ENCODE results near the gene TRIM62.
A peak's percentile ranks its signal among the peaks of the same experiment; 100 is the strongest.

TRIM62 gene

DNA sequence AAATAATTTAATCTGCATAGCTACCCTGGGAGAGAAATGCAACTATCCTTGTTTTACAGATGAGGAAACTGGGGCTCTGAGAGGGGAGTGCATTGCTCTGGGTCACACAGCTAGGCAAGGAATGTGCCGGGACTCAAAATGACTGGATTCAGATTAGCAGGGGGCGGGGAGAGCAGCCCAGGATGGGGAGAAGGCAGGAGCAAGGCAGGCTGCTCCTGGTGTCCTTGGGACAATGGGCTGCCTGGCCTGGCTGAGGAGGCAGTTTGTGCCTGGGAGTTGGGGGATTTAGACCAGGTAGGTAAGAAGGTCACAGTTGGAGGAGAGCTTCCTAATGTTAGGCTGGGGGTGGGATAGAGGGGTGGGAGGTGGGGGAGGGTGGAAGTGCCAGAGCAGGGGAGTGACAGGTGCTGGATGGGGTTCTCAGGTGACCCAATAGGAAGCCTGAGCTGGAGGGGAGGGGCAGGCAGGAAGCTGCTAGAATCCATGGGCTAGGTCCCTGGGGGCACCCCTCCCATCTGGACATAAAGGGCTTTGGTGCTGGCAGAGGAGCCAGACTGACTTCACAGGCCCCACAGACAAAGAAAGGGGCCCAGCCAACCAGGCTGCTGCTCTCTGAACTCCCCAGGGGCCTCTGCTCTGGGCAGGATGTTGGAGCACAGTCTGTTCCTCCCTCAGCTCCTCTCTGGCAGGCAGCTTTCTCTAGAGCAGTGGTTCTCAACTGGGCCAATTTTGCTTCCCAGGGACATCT is 29.0 kb downstream of the TRIM62 start:
- Histone ChIP-seq H3K36me3 (ENCODE audit: control insufficient read depth, insufficient read depth, low read length) (no peaks in the 10 kb centered on the region), H2AK5ac (ENCODE audit: low read length) (no peak overlapping the region)
- DNase-seq: peak; percentile 89

DNA sequence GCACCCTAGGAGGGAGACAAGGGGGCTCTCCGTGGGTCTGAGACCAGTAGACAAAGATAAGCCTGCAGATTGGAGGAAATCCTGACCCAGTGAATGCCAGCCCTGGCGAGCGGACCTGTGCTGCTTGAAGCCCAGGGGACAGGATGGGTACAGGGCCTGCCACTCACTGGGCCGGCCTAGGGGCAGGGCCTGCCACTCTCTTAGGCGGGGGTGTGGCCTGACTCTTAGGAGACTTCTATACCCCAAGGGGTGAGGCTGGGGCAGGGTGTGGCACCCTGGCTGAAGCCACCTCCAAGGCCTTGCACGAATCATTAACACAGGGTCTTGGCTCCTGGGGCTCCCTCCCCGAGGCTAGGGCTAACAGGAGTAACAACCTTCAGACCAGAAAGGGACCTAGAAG is 30.7 kb downstream of the TRIM62 start:
- no CpG with 5 or more reads among the region's 7 CpGs for WGBS (ENCODE audit: extremely low coverage, insufficient coverage, low lambda C conversion rate)
- H3K23ac ChIP-seq (ENCODE audit: low read length): no peak overlapping the region
- no peak for DNase-seq
- no peak overlapping the region for H3K4me2 ChIP-seq (ENCODE audit: low read length)
- no peak overlapping the region for H2BK5ac ChIP-seq (ENCODE audit: low read length)
- no peaks in the 10 kb centered on the region for H3K79me2 ChIP-seq (ENCODE audit: control insufficient read depth, insufficient read depth, low read length)
- H2AK5ac ChIP-seq (ENCODE audit: low read length): no peak overlapping the region
- peak overlapping the region; percentile 5 for H3K56ac ChIP-seq (ENCODE audit: low read length)
- no peaks in the 10 kb centered on the region for H3K36me3 ChIP-seq (ENCODE audit: control insufficient read depth, insufficient read depth, low read length)
- H2BK120ac ChIP-seq (ENCODE audit: low read depth, low read length): no peak overlapping the region
- no peak overlapping the region for H3K4me3 ChIP-seq (ENCODE audit: low read length)
- no peak overlapping the region for H2BK15ac ChIP-seq (replicated peaks; ENCODE audit: low read depth)
- no peak overlapping the region for H3K18ac ChIP-seq (ENCODE audit: low read length)
- H3K27ac ChIP-seq (ENCODE audit: low read depth, low read length): no peak overlapping the region
- no peak overlapping the region for H3K4ac ChIP-seq (ENCODE audit: low read depth, low read length)
- no peak overlapping the region for H3K9ac ChIP-seq (ENCODE audit: low read length)
- H4K5ac ChIP-seq (ENCODE audit: low read length): no peak overlapping the region
- no peak overlapping the region for H4K8ac ChIP-seq (ENCODE audit: low read depth, low read length)
- H3K79me1 ChIP-seq (ENCODE audit: low read length): no peaks in the 10 kb centered on the region
- H3K4me1 ChIP-seq (ENCODE audit: control insufficient read depth, low read depth, low read length): no peaks in the 10 kb centered on the region
- no peaks in the 10 kb centered on the region for H3K27me3 ChIP-seq (ENCODE audit: insufficient read depth, low read length, poor library complexity)

More for the DNA sequence above, 29.0 kb downstream of the TRIM62 start:
- Histone ChIP-seq H3K9ac (ENCODE audit: low read length) (no peak overlapping the region), H4K5ac (ENCODE audit: low read length) (no peak overlapping the region), H3K27me3 (ENCODE audit: insufficient read depth, low read length, poor library complexity) (no peaks in the 10 kb centered on the region), H3K23ac (ENCODE audit: low read length) (no peak overlapping the region), H2BK15ac (replicated peaks; ENCODE audit: low read depth) (no peak overlapping the region), H3K4me2 (ENCODE audit: low read length) (no peak overlapping the region), H3K79me2 (ENCODE audit: control insufficient read depth, insufficient read depth, low read length) (no peaks in the 10 kb centered on the region), H3K4me1 (ENCODE audit: control insufficient read depth, low read depth, low read length) (no peaks in the 10 kb centered on the region), H3K4ac (ENCODE audit: low read depth, low read length) (no peak overlapping the region), H3K4me3 (ENCODE audit: low read length) (no peak overlapping the region), H3K56ac (ENCODE audit: low read length) (peak overlapping the region; percentile 44), H3K27ac (ENCODE audit: low read depth, low read length) (peak overlapping the region; percentile 29), H2BK5ac (ENCODE audit: low read length) (no peak overlapping the region), H2BK120ac (ENCODE audit: low read depth, low read length) (no peak overlapping the region), H4K8ac (ENCODE audit: low read depth, low read length) (no peak overlapping the region), H3K18ac (ENCODE audit: low read length) (peak overlapping the region; percentile 13), H3K79me1 (ENCODE audit: low read length) (no peaks in the 10 kb centered on the region)
- no CpG with 5 or more reads among the region's 2 CpGs for WGBS (ENCODE audit: extremely low coverage, insufficient coverage, low lambda C conversion rate)

DNA sequence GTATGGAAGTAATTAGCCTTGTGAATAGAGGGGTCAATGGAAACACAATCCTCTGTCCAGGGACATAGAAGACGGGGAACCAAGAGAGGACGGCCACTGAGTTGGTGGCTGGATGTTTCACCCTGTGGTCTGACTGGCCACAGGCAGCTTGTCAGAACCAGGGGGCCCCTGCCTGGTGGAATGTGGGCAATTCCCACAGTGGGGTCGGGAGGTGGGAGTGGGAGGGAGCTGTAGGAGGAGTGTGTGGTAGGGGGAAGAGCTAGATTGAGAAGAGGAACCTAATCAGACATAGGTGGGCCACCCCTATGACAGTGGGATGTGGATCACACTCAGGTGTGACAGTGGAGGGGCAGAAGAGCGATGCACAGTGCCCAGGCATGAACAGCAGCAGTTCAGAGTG is 31.3 kb downstream of the TRIM62 start:
- Histone ChIP-seq H3K4me1 (ENCODE audit: control insufficient read depth, low read depth, low read length) (no peaks in the 10 kb centered on the region), H4K5ac (ENCODE audit: low read length) (no peak overlapping the region), H2BK120ac (ENCODE audit: low read depth, low read length) (no peak overlapping the region), H2BK15ac (replicated peaks; ENCODE audit: low read depth) (no peak overlapping the region), H3K4me2 (ENCODE audit: low read length) (no peak overlapping the region), H3K27ac (ENCODE audit: low read depth, low read length) (no peak overlapping the region), H3K4me3 (ENCODE audit: low read length) (no peak overlapping the region), H3K18ac (ENCODE audit: low read length) (no peak overlapping the region), H4K8ac (ENCODE audit: low read depth, low read length) (no peak overlapping the region), H2AK5ac (ENCODE audit: low read length) (no peak overlapping the region), H3K56ac (ENCODE audit: low read length) (no peak overlapping the region), H3K36me3 (ENCODE audit: control insufficient read depth, insufficient read depth, low read length) (no peaks in the 10 kb centered on the region), H3K27me3 (ENCODE audit: insufficient read depth, low read length, poor library complexity) (no peaks in the 10 kb centered on the region), H3K4ac (ENCODE audit: low read depth, low read length) (no peak overlapping the region), H3K79me1 (ENCODE audit: low read length) (no peaks in the 10 kb centered on the region), H3K23ac (ENCODE audit: low read length) (no peak overlapping the region), H3K9ac (ENCODE audit: low read length) (no peak overlapping the region), H3K79me2 (ENCODE audit: control insufficient read depth, insufficient read depth, low read length) (no peaks in the 10 kb centered on the region), H2BK5ac (ENCODE audit: low read length) (no peak overlapping the region)
- WGBS (ENCODE audit: extremely low coverage, insufficient coverage, low lambda C conversion rate): no CpG with 5 or more reads among the region's 4 CpGs
- no peak for DNase-seq

DNA sequence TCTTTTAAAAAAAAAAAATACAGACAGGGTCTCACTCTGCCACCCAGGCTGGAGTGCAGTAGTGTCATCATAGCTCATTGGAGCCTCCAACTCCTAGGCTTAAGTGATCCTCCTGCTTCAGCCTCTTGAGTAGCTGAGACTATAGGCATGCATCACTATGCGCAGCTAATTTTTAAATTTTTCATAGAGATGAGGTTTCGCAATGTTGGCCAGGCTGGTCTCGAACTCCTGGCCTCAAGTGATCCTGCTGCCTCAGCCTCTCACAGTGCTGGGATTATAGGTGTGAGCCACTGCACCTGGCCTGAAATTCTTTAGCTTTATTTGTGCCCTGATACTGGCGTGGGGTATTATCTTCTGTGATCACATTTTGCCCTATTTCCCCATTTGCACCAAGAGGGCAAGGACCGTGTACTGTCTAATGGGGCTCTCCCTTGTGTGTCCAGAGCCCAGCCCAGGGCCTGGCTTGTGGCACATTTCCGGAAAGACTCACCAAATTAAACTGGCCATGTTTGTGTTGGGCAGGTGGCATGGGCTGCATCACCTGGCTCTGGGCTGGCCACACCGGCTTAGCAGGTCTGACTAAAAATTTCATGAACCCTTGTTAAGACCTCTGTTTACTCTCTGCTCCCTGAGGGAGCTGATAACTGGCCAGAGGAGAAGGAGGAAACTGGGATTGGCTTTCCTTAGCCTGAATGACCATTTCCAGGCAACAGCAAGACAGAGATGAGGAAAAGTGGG is 32.2 kb downstream of the TRIM62 start:
- no peak overlapping the region for H3K18ac ChIP-seq (ENCODE audit: low read length)
- no peak overlapping the region for H3K56ac ChIP-seq (ENCODE audit: low read length)
- H2BK15ac ChIP-seq (replicated peaks; ENCODE audit: low read depth): no peak overlapping the region
- H2BK120ac ChIP-seq (ENCODE audit: low read depth, low read length): no peak overlapping the region
- no peaks in the 10 kb centered on the region for H3K36me3 ChIP-seq (ENCODE audit: control insufficient read depth, insufficient read depth, low read length)
- no peak overlapping the region for H3K27ac ChIP-seq (ENCODE audit: low read depth, low read length)
- no peaks in the 10 kb centered on the region for H3K4me1 ChIP-seq (ENCODE audit: control insufficient read depth, low read depth, low read length)
- no peak overlapping the region for H3K9ac ChIP-seq (ENCODE audit: low read length)
- no peaks in the 10 kb centered on the region for H3K79me2 ChIP-seq (ENCODE audit: control insufficient read depth, insufficient read depth, low read length)
- no peak overlapping the region for H3K4ac ChIP-seq (ENCODE audit: low read depth, low read length)
- H3K4me2 ChIP-seq (ENCODE audit: low read length): no peak overlapping the region
- no peak for DNase-seq
- H3K27me3 ChIP-seq (ENCODE audit: insufficient read depth, low read length, poor library complexity): no peaks in the 10 kb centered on the region
- no peak overlapping the region for H2BK5ac ChIP-seq (ENCODE audit: low read length)
- H4K5ac ChIP-seq (ENCODE audit: low read length): no peak overlapping the region
- H3K23ac ChIP-seq (ENCODE audit: low read length): no peak overlapping the region
- H3K79me1 ChIP-seq (ENCODE audit: low read length): no peaks in the 10 kb centered on the region
- no peak overlapping the region for H3K4me3 ChIP-seq (ENCODE audit: low read length)
- H4K8ac ChIP-seq (ENCODE audit: low read depth, low read length): no peak overlapping the region
- no CpG with 5 or more reads among the region's 7 CpGs for WGBS (ENCODE audit: extremely low coverage, insufficient coverage, low lambda C conversion rate)
- H2AK5ac ChIP-seq (ENCODE audit: low read length): no peak overlapping the region

DNA sequence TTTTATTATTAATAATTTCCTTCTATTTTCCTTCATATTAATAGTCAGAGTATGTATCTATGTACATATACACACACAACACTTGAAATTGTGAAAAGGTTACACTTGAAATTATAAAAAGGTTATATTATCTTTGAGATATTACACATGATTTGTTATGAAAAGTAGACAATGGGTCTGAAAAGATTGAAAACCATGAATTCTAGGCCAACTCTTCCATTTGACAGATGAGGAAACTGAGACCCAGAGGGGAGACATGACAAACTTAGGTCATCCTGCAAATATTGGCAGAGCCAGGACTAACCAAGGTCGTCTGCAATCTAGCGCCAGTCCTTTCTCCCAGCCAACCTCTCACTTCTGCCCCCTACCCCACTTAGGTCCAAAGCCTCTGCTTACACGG is 33.2 kb downstream of the TRIM62 start:
- Histone ChIP-seq H3K9ac (ENCODE audit: low read length) (no peak overlapping the region), H3K4me1 (ENCODE audit: control insufficient read depth, low read depth, low read length) (no peaks in the 10 kb centered on the region), H3K27me3 (ENCODE audit: insufficient read depth, low read length, poor library complexity) (no peaks in the 10 kb centered on the region), H4K8ac (ENCODE audit: low read depth, low read length) (no peak overlapping the region), H3K27ac (ENCODE audit: low read depth, low read length) (no peak overlapping the region), H4K5ac (ENCODE audit: low read length) (no peak overlapping the region), H3K23ac (ENCODE audit: low read length) (no peak overlapping the region), H3K79me2 (ENCODE audit: control insufficient read depth, insufficient read depth, low read length) (no peaks in the 10 kb centered on the region), H2BK5ac (ENCODE audit: low read length) (no peak overlapping the region), H3K36me3 (ENCODE audit: control insufficient read depth, insufficient read depth, low read length) (no peaks in the 10 kb centered on the region), H3K56ac (ENCODE audit: low read length) (no peak overlapping the region), H3K18ac (ENCODE audit: low read length) (no peak overlapping the region), H2BK15ac (replicated peaks; ENCODE audit: low read depth) (no peak overlapping the region), H3K4ac (ENCODE audit: low read depth, low read length) (no peak overlapping the region), H3K4me3 (ENCODE audit: low read length) (no peak overlapping the region), H2BK120ac (ENCODE audit: low read depth, low read length) (no peak overlapping the region), H3K4me2 (ENCODE audit: low read length) (no peak overlapping the region), H3K79me1 (ENCODE audit: low read length) (no peaks in the 10 kb centered on the region), H2AK5ac (ENCODE audit: low read length) (no peak overlapping the region)
- DNase-seq: no peak
- no CpG with 5 or more reads among the region's 3 CpGs for WGBS (ENCODE audit: extremely low coverage, insufficient coverage, low lambda C conversion rate)
